IPS-15b (cell line): ENCODE results near the gene MLLT10.
"Not testable (repeated sequence)": the region's sequence is repeated elsewhere in the genome, so short reads cannot be mapped to it uniquely, and the experiment has no call there.

Experiments used
- H3K27me3 ChIP-seq: one replicate; pipeline ENCODE4 v1.6.1; 2013; ENCODE audit warnings: low read length; ENCODE audit not compliant: control insufficient read depth, insufficient read depth
- H3K36me3 ChIP-seq: one replicate; pipeline ENCODE4 v1.6.1; 2013; ENCODE audit warnings: low read length; ENCODE audit not compliant: control insufficient read depth, insufficient read depth
- H3K4me1 ChIP-seq: one replicate; pipeline ENCODE4 v1.6.1; 2013; ENCODE audit warnings: mild to moderate bottlenecking, low read length; ENCODE audit not compliant: control insufficient read depth, insufficient read depth
- H3K4me3 ChIP-seq: one replicate; pipeline ENCODE4 v1.5.1; 2013; ENCODE audit warnings: low read depth, low read length
- H3K9ac ChIP-seq: one replicate; pipeline ENCODE4 v1.6.1; 2013; ENCODE audit warnings: low read depth, mild to moderate bottlenecking, low read length
- H3K9me3 ChIP-seq: one replicate; pipeline ENCODE4 v1.6.1; 2013; ENCODE audit warnings: mild to moderate bottlenecking, low read length; ENCODE audit not compliant: control insufficient read depth, insufficient read depth

The MLLT10 gene

GRCh38 chr10:21705142-21705827 is 171.3 kb downstream of the MLLT10 start:
- no peak overlapping the region for H3K9ac ChIP-seq
- H3K36me3 ChIP-seq, result no peaks in the 10 kb centered on the region
- no peak overlapping the region for H3K4me3 ChIP-seq
- H3K4me1 ChIP-seq, result no peaks in the 10 kb centered on the region
- no peaks in the 10 kb centered on the region for H3K9me3 ChIP-seq
- no peaks in the 10 kb centered on the region for H3K27me3 ChIP-seq

DNA sequence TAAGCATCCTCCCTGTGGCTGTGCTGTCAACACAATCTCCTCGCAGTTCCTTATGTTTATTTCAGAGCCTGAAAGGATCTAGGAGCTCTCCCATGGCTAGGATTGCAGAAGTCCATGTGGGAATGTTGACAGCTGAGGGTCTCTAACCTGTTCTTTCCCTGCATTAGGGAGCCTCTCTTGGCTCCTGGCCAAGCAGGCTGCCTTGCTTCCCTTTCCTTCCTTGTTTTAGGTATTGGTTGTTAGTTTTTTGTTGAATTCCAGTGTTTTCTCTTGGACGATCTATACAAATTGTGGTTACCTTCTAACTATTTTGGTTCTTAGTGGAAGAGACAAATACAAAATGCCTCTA is 171.8 kb downstream of the MLLT10 start:
- no peaks in the 10 kb centered on the region for H3K4me1 ChIP-seq
- no peaks in the 10 kb centered on the region for H3K9me3 ChIP-seq
- no peaks in the 10 kb centered on the region for H3K27me3 ChIP-seq
- no peak overlapping the region for H3K9ac ChIP-seq
- no peak overlapping the region for H3K4me3 ChIP-seq
- H3K36me3 ChIP-seq, result no peaks in the 10 kb centered on the region

DNA sequence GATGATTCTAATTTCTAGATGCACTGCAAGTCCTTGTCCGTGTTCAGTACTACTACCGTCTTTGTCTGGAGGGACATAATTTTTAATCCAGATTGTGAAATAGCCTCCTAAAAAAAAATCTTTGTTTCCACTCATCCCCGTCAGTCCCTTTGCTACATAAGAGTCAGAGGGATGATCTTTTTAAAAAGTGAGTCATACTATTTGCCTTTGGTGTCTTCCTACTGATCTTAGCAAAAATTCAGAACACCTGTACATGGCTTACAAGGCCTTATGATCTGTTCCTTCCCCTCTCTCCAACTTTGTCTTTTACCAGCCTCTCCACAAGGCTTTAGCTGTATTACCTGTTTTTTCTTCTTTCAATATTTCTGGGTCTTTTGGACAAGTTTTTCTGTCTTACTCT is 173.5 kb downstream of the MLLT10 start:
- Histone ChIP-seq H3K9me3 (no peaks in the 10 kb centered on the region), H3K27me3 (no peaks in the 10 kb centered on the region), H3K9ac (no peak overlapping the region), H3K4me3 (no peak overlapping the region), H3K36me3 (no peaks in the 10 kb centered on the region), H3K4me1 (no peaks in the 10 kb centered on the region)

GRCh38 chr10:21712975-21713374 is 178.9 kb downstream of the MLLT10 start:
- Histone ChIP-seq H3K4me1 (no peaks in the 10 kb centered on the region), H3K4me3 (no peak overlapping the region), H3K36me3 (peaks cover 3% of the 10 kb centered on the region), H3K27me3 (no peaks in the 10 kb centered on the region), H3K9me3 (no peaks in the 10 kb centered on the region), H3K9ac (no peak overlapping the region)

DNA sequence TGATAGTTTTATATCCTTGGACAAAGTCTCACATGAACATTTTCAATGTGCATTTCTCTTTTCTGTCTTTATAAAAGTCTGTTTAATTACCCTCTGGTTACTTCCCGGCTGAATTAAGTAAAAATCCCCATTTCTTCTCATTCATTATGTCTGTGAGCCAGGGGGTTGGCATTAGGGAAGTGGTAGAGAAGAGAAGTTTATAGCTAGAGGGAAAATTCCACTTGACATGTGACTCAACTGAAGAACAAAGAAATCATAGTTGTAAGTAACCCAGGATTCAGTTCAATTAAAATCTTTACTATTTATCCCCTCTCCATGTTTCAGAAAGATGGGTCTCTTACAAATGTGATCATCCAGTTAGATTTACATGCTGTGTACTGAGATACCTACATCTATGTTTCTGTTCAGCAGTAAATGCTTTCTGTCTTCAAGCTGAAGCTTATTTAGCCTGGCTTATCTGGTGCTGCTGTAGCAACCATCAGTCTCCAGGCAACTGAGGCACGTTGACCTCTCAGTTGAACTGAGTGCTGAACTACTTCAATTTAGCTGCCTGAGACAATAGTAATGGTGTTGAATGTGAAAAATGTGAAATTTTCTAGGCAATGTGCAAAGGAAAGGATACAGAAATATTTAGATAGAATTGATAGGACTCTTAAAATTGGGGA is 181.6 kb downstream of the MLLT10 start:
- Histone ChIP-seq H3K4me3 (no peak overlapping the region), H3K9ac (no peak overlapping the region)

GRCh38 chr10:21717437-21718054 is 183.5 kb downstream of the MLLT10 start:
- H3K4me3 ChIP-seq, H3K4me1 ChIP-seq, H3K9ac ChIP-seq, H3K36me3 ChIP-seq, H3K9me3 ChIP-seq, H3K27me3 ChIP-seq: not testable (repeated sequence)

More for the DNA sequence above, 181.6 kb downstream of the MLLT10 start:
- Histone ChIP-seq H3K4me1 (peaks cover 8% of the 10 kb centered on the region), H3K27me3 (no peaks in the 10 kb centered on the region), H3K9me3 (no peaks in the 10 kb centered on the region), H3K36me3 (peaks cover 3% of the 10 kb centered on the region)

- Histone ChIP-seq H3K36me3 (no peaks in the 10 kb centered on the region), H3K4me1 (peaks cover 8% of the 10 kb centered on the region), H3K27me3 (no peaks in the 10 kb centered on the region), H3K9ac (no peak overlapping the region), H3K9me3 (no peaks in the 10 kb centered on the region), H3K4me3 (no peak overlapping the region)
Observed at GRCh38 chr10:21719502-21719901, 185.5 kb downstream of the MLLT10 start.

GRCh38 chr10:21720090-21720489 is 186.1 kb downstream of the MLLT10 start:
- Histone ChIP-seq H3K4me1 (peaks cover 8% of the 10 kb centered on the region), H3K4me3 (no peak overlapping the region), H3K9ac (no peak overlapping the region), H3K9me3 (no peaks in the 10 kb centered on the region), H3K36me3 (no peaks in the 10 kb centered on the region), H3K27me3 (no peaks in the 10 kb centered on the region)

- peaks cover 8% of the 10 kb centered on the region for H3K4me1 ChIP-seq
- no peaks in the 10 kb centered on the region for H3K9me3 ChIP-seq
- H3K4me3 ChIP-seq, result no peak overlapping the region
- H3K36me3 ChIP-seq, result no peaks in the 10 kb centered on the region
- no peaks in the 10 kb centered on the region for H3K27me3 ChIP-seq
- no peak overlapping the region for H3K9ac ChIP-seq
Observed at GRCh38 chr10:21721000-21721665, 187.1 kb downstream of the MLLT10 start.

- H3K4me1 ChIP-seq, result peaks cover 8% of the 10 kb centered on the region
- no peaks in the 10 kb centered on the region for H3K36me3 ChIP-seq
- no peaks in the 10 kb centered on the region for H3K9me3 ChIP-seq
- no peaks in the 10 kb centered on the region for H3K27me3 ChIP-seq
- H3K4me3 ChIP-seq, result no peak overlapping the region
- no peak overlapping the region for H3K9ac ChIP-seq
Observed at GRCh38 chr10:21722209-21722608, 188.2 kb downstream of the MLLT10 start.

- no peaks in the 10 kb centered on the region for H3K27me3 ChIP-seq
- peaks cover 8% of the 10 kb centered on the region for H3K4me1 ChIP-seq
- no peak overlapping the region for H3K9ac ChIP-seq
- no peak overlapping the region for H3K4me3 ChIP-seq
- no peaks in the 10 kb centered on the region for H3K9me3 ChIP-seq
- no peaks in the 10 kb centered on the region for H3K36me3 ChIP-seq
Observed at GRCh38 chr10:21724020-21724589, 190.1 kb downstream of the MLLT10 start.
